ENCODE data around the gene MID1.
A peak's percentile ranks its signal among the peaks of the same experiment; 100 is the strongest.

Gene MID1

DNA sequence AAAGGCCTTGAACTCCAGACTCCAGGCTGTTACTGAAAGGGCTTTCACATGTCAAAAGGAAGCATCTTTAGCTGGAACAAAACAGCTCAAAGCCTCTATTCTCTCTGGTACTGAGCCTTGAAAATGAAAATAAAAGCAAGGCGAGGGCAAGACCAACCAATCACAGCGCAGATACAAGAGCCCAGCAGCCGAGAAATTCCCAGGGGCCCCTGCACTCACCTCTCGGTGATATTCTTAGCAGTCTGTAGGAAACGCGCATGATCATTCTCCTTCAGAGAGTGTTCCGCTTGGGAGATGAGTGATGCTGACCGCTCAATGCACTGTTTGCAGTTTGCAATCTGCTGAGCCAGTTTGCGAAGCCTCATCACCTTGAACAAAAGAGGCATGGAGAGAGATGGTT, 138.1 kb downstream of the MID1 start:
- peak in 1 of 3 experiments; percentile 87 for DNase-seq

DNA sequence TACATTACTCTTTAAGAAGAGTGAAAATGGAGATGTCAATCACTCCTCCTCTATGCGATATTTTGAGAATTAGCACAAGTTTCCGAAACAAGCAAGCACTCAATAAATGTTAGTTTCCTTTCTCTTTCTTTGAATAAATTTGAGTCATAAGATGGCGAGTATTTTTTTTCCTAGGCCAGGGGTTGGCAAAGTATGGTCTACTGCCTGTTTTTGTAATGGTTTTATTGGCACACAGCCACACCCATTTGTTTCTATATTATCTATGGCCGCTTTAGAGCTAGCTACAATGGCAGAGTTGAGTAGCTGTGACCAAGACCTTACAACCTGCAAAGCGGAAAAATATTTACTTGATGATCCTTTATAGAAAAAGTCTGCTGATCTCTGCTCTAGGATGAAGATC, 139.5 kb downstream of the MID1 start:
- DNase-seq, result no peak

DNA sequence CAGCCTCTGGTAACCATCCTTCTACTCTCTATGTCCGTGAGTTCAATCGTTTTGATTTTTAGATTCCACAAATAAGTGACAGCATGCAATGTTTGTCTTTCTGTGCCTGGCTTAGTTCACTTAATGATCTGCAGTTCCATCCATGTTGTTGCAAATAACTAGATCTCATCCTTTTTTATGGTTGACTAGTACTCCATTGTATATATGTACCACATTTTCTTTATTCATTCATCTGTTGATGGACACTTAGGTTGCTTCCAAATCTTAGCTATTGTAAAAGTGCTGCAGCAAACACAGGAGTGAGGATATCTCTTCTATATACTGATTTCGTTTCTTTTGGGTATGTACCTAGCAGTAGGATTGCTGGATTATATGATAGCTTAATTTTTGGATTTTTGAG, 140.9 kb downstream of the MID1 start:
- DNase-seq, result no peak

DNA sequence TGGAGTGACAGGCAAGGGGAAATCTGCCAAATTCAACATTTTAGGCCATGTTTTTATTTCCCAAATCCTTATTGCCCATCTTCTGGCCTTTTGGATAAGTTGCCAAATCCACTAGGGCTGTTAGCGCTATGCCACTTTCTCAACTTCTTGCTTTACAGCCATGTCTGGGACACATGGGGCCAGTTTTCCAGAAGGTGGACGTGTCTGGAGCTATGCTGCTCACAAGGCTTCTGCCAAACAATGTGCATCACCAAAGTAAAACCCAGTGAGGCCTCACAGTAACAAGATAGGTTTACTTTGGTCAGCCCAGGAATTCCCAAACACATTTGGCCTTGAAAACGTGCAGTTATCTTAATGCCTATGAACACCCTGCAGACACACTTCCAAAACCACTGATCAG, 142.9 kb downstream of the MID1 start:
- no peak for DNase-seq

DNA sequence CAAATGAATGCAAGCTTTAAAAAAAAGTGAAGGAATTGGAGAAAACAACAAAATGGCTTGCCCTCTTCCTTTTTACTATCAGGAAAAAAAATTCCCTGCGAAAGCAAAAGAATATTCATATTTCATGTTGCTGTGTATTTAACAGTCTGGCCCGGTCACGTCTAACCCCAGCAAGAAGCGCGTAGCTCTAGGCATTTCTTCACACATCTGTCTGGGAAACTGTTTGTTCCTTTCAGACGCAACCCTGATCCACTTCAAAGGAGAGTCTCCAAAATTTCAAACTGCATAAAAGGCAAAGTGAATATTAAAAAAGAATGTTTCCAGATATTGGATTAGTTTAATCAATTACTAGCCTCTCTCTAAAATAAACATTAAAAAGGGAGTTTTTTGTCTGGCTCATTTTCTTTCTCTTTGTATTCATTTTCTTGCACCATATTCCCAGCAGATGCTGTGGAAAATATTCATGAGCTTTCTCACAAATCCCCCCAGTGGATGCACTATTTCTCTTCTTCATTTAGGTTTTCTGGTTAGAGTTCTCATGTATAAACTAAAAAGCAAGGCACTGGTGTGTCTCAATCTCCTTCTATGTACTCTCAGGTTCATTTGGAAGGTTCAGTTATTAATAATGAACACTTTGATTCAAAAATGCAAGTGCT, 145.3 kb downstream of the MID1 start:
- DNase-seq, result no peak

DNA sequence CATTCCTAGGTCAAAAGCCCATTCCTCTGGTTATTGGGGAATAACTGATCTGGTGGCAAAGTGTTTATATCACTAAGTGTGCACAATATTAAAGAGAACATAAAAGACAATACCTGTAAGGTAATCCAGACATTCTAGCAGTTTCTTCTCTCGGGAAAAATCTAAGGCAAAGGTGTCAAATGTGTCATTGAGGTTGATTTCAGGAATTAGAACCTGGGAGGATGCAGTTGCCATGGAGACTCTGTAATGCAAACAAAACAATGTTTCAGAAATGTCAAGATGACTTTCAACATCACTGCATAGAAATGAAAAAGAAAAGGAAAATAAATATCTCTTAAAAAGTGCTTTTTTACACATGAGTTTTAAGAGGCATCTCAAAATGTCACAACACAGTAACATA, 145.9 kb downstream of the MID1 start:
- peak in 1 of 3 experiments; percentile 38 for DNase-seq

DNA sequence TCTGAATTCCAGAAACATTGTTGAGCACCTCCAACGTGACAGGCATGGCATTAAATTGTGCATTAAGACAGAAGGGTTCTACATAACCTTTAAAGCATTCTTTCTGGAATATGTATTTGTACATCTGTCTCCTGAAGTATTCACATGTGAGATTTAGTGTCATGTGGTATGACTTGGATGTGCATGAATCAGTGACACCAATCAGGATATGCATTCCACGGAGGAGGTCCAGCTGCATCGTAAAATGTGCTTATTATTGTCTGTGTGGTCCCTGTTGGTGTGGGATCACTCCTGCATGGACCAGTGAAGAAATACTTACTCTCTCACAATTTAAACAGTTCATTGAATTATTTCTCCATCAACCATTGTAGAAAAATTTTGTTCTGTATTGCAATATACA, 149.0 kb downstream of the MID1 start:
- DNase-seq, result no peak

DNA sequence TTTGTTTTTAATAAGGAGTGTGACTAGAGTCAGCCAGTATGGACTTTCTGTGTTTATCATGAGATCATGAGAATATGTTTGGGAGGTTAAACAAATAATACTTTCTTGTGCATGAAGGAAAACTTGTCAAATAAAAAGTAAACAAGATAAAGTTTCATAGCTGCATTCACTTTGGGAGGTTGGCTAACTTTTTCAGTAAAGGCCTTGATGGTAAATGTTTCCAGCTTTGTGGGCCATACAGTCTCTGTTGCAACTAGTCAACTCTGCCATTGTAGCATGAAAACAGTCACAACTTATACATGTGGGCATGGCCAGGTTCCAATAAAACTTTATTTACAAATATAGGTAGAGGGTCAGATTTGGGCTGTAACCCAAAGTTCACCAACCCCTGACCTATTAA, 150.4 kb downstream of the MID1 start:
- DNase-seq, result no peak

- no peak for DNase-seq
These were observed 152.6 kb downstream of the MID1 start for GRCh38 chrX:10467793-10468192.

GRCh38 chrX:10465254-10465653, 155.1 kb downstream of the MID1 start:
- no peak for DNase-seq

DNA sequence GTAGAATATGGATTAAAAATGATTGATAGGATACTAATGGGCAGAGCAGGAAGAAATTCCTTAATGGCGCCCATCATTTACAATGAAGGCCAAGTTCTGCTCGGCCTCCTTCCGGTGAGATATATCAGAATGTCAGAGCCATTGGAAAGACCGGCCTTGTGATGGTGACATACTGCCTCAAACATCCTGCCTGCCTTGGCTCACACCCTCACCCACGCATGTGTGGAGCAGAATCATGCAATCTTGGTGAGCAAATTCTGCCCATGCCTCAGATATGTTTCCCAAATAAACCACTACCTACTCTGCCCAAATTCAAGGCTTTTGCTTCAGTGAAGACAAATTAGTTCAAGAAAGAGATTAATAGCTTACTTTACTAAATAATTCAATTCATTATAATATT, 163.3 kb downstream of the MID1 start:
- DNase-seq, result no peak

GRCh38 chrX:10453945-10454344, 166.4 kb downstream of the MID1 start:
- DNase-seq, result no peak

- DNase-seq, result no peak
These were observed 169.4 kb downstream of the MID1 start for GRCh38 chrX:10450959-10451355.

- DNase-seq, result no peak
These were observed 170.0 kb downstream of the MID1 start for GRCh38 chrX:10450229-10450958.

DNA sequence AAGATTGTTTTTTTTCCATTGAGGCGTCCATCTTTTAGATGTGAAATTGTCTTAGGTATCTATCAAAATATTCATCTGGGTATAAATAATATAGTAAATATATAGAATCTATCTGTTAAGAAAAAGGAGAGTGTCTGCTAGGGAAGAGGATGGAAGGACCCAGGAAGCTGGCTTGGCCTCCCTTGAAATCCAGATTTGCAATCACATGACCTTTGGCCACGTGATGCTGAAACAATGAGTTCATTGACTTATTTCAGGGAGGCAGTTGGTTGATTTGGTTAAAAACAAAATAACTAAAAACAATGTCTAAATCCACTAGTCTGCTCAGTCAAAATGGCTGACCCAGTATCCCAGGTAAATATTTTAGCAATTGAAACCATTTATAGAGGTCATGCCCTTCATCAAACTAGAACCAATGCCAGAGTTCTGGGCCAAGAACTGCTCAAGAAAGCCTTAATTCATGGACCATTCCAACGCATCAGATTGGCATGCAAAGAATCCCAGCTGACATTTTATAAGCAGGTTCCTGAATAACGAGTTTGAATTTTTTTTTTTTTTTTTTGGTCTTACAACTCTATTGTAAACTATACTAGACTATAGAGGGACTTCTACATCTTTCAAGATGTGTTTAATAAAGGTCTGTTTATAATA, 172.7 kb downstream of the MID1 start:
- DNase-seq, result peak in 1 of 3 experiments; percentile 42

DNA sequence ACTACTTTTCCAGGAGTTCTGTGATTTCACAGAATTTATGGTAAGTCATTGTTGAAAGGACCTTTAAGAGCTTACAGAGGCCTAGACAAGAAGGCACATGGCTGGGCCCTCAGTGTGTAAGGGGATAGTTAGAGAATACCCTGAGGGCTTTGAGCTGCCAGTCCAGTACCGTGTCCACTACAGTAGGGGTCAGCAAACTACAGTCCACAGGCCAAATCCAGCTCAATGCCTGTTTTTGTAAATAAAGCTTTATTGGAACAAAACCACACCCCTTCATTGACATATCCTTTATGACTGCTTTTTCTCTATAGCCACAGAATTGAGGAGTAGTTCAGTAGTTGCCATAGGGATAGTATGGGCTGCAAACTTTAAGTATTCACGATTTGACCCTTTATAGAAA, 176.2 kb downstream of the MID1 start:
- no peak for DNase-seq

- DNase-seq, result no peak
These were observed 178.9 kb downstream of the MID1 start for GRCh38 chrX:10441464-10441863.

GRCh38 chrX:10433296-10433965, 187.0 kb downstream of the MID1 start:
- no peak for DNase-seq

- no peak for DNase-seq
These were observed 190.5 kb downstream of the MID1 start for GRCh38 chrX:10429908-10430307.

- DNase-seq, result no peak
These were observed 193.1 kb downstream of the MID1 start for GRCh38 chrX:10427249-10427648.

DNA sequence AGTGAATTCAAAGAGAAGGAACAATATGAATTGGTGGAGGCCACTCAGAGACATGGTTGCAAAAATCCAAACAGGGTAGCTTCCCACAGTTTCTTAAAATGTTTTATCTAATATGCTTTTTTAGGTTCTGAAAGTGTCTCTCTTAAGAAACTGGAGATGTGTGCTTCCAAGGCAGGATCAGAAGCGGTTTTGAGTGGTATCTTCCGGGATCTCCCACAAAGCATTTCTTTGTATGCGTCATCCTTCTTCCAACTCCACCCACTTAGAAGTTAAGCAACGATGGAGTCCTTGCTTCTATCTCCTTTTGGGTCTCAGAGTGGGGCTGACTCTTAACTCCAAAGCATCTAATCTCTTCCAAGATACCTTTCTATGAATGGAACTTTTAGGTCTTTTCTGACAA, 196.7 kb downstream of the MID1 start:
- no peak for DNase-seq

- DNase-seq, result peak in 1 of 3 experiments; percentile 44
These were observed 200.3 kb downstream of the MID1 start for GRCh38 chrX:10420134-10420533.

DNA sequence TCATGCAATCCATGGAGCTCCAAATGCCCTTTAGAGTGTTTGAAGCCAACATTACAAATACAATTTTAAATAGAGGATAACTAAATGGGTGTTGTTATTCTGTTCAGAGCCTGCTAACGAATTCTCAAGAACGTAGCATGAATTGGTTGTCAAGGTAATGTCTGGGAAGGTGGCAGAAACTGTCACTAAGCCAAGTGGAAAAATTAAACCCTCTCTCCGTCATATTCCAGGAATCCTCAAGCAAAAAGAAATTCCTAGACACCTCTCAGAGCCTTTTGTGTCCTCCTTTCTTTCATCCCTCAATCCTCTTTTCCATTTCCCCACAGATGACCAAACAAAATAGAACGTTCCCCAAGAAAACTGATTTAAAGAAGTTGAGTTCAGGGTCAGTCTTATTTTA, 204.0 kb downstream of the MID1 start:
- no peak for DNase-seq

Measured in NCI-H1417 (cell line).